Measurements from ENCODE around the gene IFITM10. TPM values are rescaled to one million over a fixed set of nuclear protein-coding genes. Genes with fewer than 3 reads are reported as not detected.

IFITM10 gene
- total and polyA plus RNA-seq, 9 of the 15 experiments (the other 6 are each of a cell fraction or from before 2014, with no cell fraction given) = 0.08 to 0.13 (median 0.09) TPM; not detected in 6

- Histone ChIP-seq H3K79me2 (ENCODE audit: control insufficient read depth, insufficient read depth, low read length) (no peaks in the 10 kb centered on the region), H3K9me3 (replicated peaks; ENCODE audit: control insufficient read depth, insufficient read depth, low read depth, low read length) (0 out of 2 replicates have a peak, but pooled peaks cover 1% of the 10 kb centered on the region), H3K36me3 (ENCODE audit: control insufficient read depth, insufficient read depth, low read length) (no peaks in the 10 kb centered on the region), H3K9me1 (ENCODE audit: control insufficient read depth, insufficient read depth, low read length) (no peaks in the 10 kb centered on the region), H3K27ac (ENCODE audit: extremely low read depth, low read depth, low read length) (no peak overlapping the region), H3K27me3 (ENCODE audit: control insufficient read depth in 2 of 2, insufficient read depth in 2 of 2, low read length in 2 of 2) (peaks cover 5 to 45% of the 10 kb centered on the region in 2 experiments; a peak in 3 of 5 replicates), H2AFZ (ENCODE audit: low read depth, low read length) (no peak overlapping the region), H3K4me3 (no peak overlapping the region), H4K20me1 (replicated peaks; ENCODE audit: control insufficient read depth, insufficient read depth, low read length) (no peaks in the 10 kb centered on the region), H3K4me1 (replicated peaks in 1 of 2; ENCODE audit: control insufficient read depth in 2 of 2, insufficient read depth in 2 of 2, low read length in 2 of 2) (no peaks in the 10 kb centered on the region), H3K4me2 (ENCODE audit: insufficient read depth, low read length) (no peak overlapping the region), H3K9ac (ENCODE audit: insufficient read depth in 1 of 2, low read depth in 2 of 2, low read length in 2 of 2) (no peak overlapping the region)
- ChIA-PET CTCF (ENCODE audit: low intra/inter-chr PET ratio) (no interaction called here), POLR2A (interaction anchor here (1.2 kb wide), 1 partner anchor 10 kb away, joined by 4 read pairs; no protein-coding TSS in a partner anchor)
- TF ChIP-seq MCM5 (IDR thresholded peaks at IDR 0.05; ENCODE audit: low read depth) (no peak), LEF1 (IDR thresholded peaks at IDR 0.05) (no peak), TFAM (CRISPR knock-in tag; conservative IDR thresholded peaks at IDR 0.05) (no peak), NFATC3 (IDR thresholded peaks at IDR 0.05) (no peak), DDX20 (tag; IDR thresholded peaks at IDR 0.05; ENCODE audit: low read depth) (no peak), ZNF586 (CRISPR knock-in tag; conservative IDR thresholded peaks at IDR 0.05) (no peak), SMARCA4 (IDR thresholded peaks at IDR 0.05) (no peak), SAFB (IDR thresholded peaks at IDR 0.05; ENCODE audit: borderline replicate concordance, low read depth, low read length) (no peak), ZZZ3 (IDR thresholded peaks at IDR 0.05) (no peak), MED1 (CRISPR knock-in tag; IDR thresholded peaks at IDR 0.05; ENCODE audit: borderline replicate concordance) (no peak), MAX (CRISPR knock-in tag; IDR thresholded peaks at IDR 0.05) (no peak), NCOR1 (IDR thresholded peaks at IDR 0.05) (no peak), YY1 (IDR thresholded peaks at IDR 0.05; ENCODE audit: borderline replicate concordance in 1 of 3, control insufficient read depth in 1 of 3, extremely low read depth in 1 of 3, insufficient read depth in 3 of 3, insufficient read length in 1 of 3, insufficient replicate concordance in 2 of 3, low read depth in 1 of 3, low read length in 2 of 3) (no peak), ZNF133 (CRISPR knock-in tag; IDR thresholded peaks at IDR 0.05) (no peak), CEBPZ (IDR thresholded peaks at IDR 0.05; ENCODE audit: borderline replicate concordance, low read depth, low read length) (no peak), ZNF830 (CRISPR knock-in tag; IDR thresholded peaks at IDR 0.05) (no peak), SIX5 (IDR thresholded peaks at IDR 0.05; ENCODE audit: borderline replicate concordance in 1 of 2, insufficient read depth in 1 of 2, low read depth in 1 of 2, low read length in 2 of 2) (no peak)
- FAIRE-seq = no peak
- no TSS peak for BruUV-seq (replicated peaks)
- in situ Hi-C loops (cut with MboI) (no loop called here), intact Hi-C loops (cut with micrococcal nuclease) (no loop called here)
- ATAC-seq = no peak
- no peak for DNase-seq (ENCODE audit: extremely low read depth in 1 of 4, low spot score in 3 of 4)
- WGBS (ENCODE audit: insufficient coverage, low coverage, missing lambda C conversion rate) = 1% methylated on average over 10 of the region's 10 CpGs
Measured at GRCh38 chr11:1738380-1738779, 12.0 kb downstream of the IFITM10 start.

All from K562 (cell line).